ENCODE data around the gene FAM118A.
A peak's percentile ranks its signal among the peaks of the same experiment; 100 is the strongest.
"Not testable (repeated sequence)": the region's sequence is repeated elsewhere in the genome, so short reads cannot be mapped to it uniquely, and the experiment has no call there.

Gene FAM118A

GRCh38 chr22:45332001-45332400, 22.3 kb downstream of the FAM118A start:
- no peak for DNase-seq

- no peak for DNase-seq
Measured at GRCh38 chr22:45334068-45334467, 24.3 kb downstream of the FAM118A start.

- DNase-seq = no peak
Measured at GRCh38 chr22:45334528-45334927, 24.8 kb downstream of the FAM118A start.

- DNase-seq = no peak
Measured at GRCh38 chr22:45335021-45335818, 25.5 kb downstream of the FAM118A start.

GRCh38 chr22:45335854-45336522, 26.3 kb downstream of the FAM118A start:
- DNase-seq = no peak

- peak; percentile 25 to 68 for DNase-seq
Measured at GRCh38 chr22:45336971-45337431, 27.3 kb downstream of the FAM118A start.

GRCh38 chr22:45337536-45337935, 27.8 kb downstream of the FAM118A start:
- DNase-seq = no peak

GRCh38 chr22:45338795-45339194, 29.1 kb downstream of the FAM118A start:
- no peak for DNase-seq

- DNase-seq = no peak
Measured at GRCh38 chr22:45340323-45340722, 30.6 kb downstream of the FAM118A start.

- DNase-seq = peak; percentile 49 to 66
Measured at GRCh38 chr22:45341498-45341897, 31.8 kb downstream of the FAM118A start.

GRCh38 chr22:45343143-45343542, 33.4 kb downstream of the FAM118A start:
- DNase-seq = no peak

- DNase-seq = no peak
Measured at GRCh38 chr22:45344334-45344733, 34.6 kb downstream of the FAM118A start.

- DNase-seq = no peak
Measured at GRCh38 chr22:45349916-45350315, 40.2 kb downstream of the FAM118A start.

GRCh38 chr22:45351956-45352355, 42.2 kb downstream of the FAM118A start:
- DNase-seq = no peak

GRCh38 chr22:45352757-45353156, 43.0 kb downstream of the FAM118A start:
- DNase-seq = not testable (repeated sequence)

GRCh38 chr22:45353786-45354185, 44.1 kb downstream of the FAM118A start:
- DNase-seq = peak in 1 of 2 donors; percentile 33

- DNase-seq = no peak
Measured at GRCh38 chr22:45357490-45357889, 47.8 kb downstream of the FAM118A start.

GRCh38 chr22:45358127-45358526, 48.4 kb downstream of the FAM118A start:
- DNase-seq = no peak

GRCh38 chr22:45359627-45360026, 49.9 kb downstream of the FAM118A start:
- no peak for DNase-seq

GRCh38 chr22:45366713-45367112, 57.0 kb downstream of the FAM118A start:
- no peak for DNase-seq

GRCh38 chr22:45373592-45373991, 63.9 kb downstream of the FAM118A start:
- DNase-seq = not testable (repeated sequence)

- no peak for DNase-seq
Measured at GRCh38 chr22:45376009-45376408, 66.3 kb downstream of the FAM118A start.

- DNase-seq = no peak
Measured at GRCh38 chr22:45376703-45377102, 67.0 kb downstream of the FAM118A start.

- no peak for DNase-seq
Measured at GRCh38 chr22:45381348-45381747, 71.6 kb downstream of the FAM118A start.
